ENCODE results near the gene SLC7A10.

DNA sequence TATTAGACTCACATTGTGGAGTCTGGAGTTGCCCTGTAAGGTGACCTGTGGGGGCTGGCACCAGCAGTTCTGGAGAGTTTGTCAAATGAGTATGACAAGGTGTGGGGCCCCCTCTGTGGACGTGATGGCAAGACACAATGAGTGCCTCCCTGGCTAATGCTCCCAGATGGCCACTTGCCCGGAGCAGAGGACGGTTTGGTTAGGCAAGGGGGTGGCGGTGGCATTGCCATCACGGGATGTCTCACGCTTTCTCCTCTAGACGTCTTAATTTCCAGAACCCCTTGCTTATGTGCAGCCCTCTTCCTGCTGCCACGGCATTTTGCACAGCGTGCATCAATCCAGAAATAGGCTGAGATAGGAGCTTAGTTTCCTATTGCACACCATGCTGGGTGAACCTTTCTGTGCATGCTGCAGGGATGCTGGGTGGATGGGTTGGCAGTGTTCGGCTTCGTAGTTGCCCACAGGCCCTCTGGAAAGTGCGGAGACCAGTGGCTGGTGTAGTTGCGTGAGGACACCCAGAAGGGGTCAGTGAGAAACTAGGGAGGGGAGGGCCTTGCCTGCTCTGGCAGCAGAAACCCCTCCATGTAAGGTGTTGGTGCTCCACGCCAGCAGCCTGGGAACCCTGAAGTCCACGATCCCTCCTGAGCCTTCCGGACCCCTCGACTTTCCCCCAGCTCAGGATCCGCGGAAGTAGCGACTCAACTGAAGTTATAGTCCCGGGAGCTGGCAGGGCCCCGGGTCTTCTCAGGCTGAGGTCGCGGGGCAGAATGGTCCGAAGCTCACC, 49.6 kb downstream of the SLC7A10 start:
- TF ChIP-seq, protein P1, sequence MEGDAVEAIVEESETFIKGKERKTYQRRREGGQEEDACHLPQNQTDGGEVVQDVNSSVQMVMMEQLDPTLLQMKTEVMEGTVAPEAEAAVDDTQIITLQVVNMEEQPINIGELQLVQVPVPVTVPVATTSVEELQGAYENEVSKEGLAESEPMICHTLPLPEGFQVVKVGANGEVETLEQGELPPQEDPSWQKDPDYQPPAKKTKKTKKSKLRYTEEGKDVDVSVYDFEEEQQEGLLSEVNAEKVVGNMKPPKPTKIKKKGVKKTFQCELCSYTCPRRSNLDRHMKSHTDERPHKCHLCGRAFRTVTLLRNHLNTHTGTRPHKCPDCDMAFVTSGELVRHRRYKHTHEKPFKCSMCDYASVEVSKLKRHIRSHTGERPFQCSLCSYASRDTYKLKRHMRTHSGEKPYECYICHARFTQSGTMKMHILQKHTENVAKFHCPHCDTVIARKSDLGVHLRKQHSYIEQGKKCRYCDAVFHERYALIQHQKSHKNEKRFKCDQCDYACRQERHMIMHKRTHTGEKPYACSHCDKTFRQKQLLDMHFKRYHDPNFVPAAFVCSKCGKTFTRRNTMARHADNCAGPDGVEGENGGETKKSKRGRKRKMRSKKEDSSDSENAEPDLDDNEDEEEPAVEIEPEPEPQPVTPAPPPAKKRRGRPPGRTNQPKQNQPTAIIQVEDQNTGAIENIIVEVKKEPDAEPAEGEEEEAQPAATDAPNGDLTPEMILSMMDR (IDR thresholded peaks at IDR 0.05) = no peak
- no peak for TF ChIP-seq ZFX (IDR thresholded peaks at IDR 0.05; ENCODE audit: borderline replicate concordance)
